K562 (cell line): Measurements from ENCODE around the gene KMT5B. TPM values are rescaled to one million over a fixed set of nuclear protein-coding genes. Genes with fewer than 3 reads are reported as not detected.

Experiments used
- BCOR ChIP-seq: fragments of 450-650 bp; IDR thresholded peaks from 2 replicates; pipeline ENCODE4 v1.6.1; 2016
- CBFA2T3 ChIP-seq: fragments of 450-650 bp; IDR thresholded peaks from 2 replicates; pipeline ENCODE4 v1.6.1; 2017
- CREB3 ChIP-seq: fragments of 450-650 bp; conservative IDR thresholded peaks from 2 replicates; pipeline ENCODE4 v1.6.1; 2016; ENCODE audit warnings: missing genetic modification characterization, low read depth, mild to moderate bottlenecking, missing compliant biosample characterization, moderate library complexity
- E2F6 ChIP-seq, 2 experiments: IDR thresholded peaks; 2 replicates each; pipeline ENCODE4 v1.6.1; 2011; ENCODE audit warnings: borderline replicate concordance in 1 of 2, control low read depth in 1 of 2, low read depth in 1 of 2, low read length in 1 of 2, mild to moderate bottlenecking in 1 of 2, mixed read lengths in 1 of 2, moderate library complexity in 1 of 2; ENCODE audit not compliant: insufficient read depth in 1 of 2, insufficient read length in 1 of 2, poor library complexity in 1 of 2, severe bottlenecking in 1 of 2; ENCODE audit errors: extremely low read depth in 1 of 2
- FOSL1 ChIP-seq: fragments of 200-800 bp; sonication (Bioruptor generic); conservative IDR thresholded peaks from 2 replicates; pipeline ENCODE4 v1.6.1; 2016; ENCODE audit warnings: missing genetic modification characterization, missing compliant biosample characterization
- FOXK1 ChIP-seq: sonication (generic); formaldehyde crosslinking; IDR thresholded peaks from 2 replicates; pipeline ENCODE4 v1.8.0; 2022; ENCODE audit warnings: missing genetic modification reagents, mild to moderate bottlenecking, borderline replicate concordance
- HDAC1 ChIP-seq, 2 experiments: fragments of 450-650 bp; IDR thresholded peaks; 2 replicates each; pipeline ENCODE4 v1.6.1; 2016 to 2017; ENCODE audit warnings: inconsistent platforms in 1 of 2, mild to moderate bottlenecking in 1 of 2, moderate library complexity in 1 of 2
- HMBOX1 ChIP-seq: sonication (generic); IDR thresholded peaks from 2 replicates; pipeline ENCODE4 v1.6.1; 2016
- JUN ChIP-seq, 2 experiments: sonication (generic) in 1 of 2; formaldehyde crosslinking in 1 of 2; IDR thresholded peaks; 2 replicates each; pipeline versions ENCODE4 v1.6.1 to v1.8.0; 2012 to 2022; ENCODE audit warnings: borderline replicate concordance in 2 of 2, mild to moderate bottlenecking in 2 of 2, improper control_type of control experiment in 1 of 2, low read depth in 1 of 2, low read length in 1 of 2, missing genetic modification reagents in 1 of 2
- JUND ChIP-seq, 2 experiments: IDR thresholded peaks; 2 replicates in 1 of 2; 3 replicates in 1 of 2; pipeline ENCODE4 v1.6.1; 2011; ENCODE audit warnings: borderline replicate concordance in 2 of 2, low read depth in 2 of 2, low read length in 2 of 2, improper control_type of control experiment in 1 of 2, missing biosample characterization in 1 of 2, missing genetic modification characterization in 1 of 2, missing genetic modification reagents in 1 of 2
- MYC ChIP-seq, 2 experiments: fragments of 250-450 bp in 1 of 2; sonication (Bioruptor Pico) in 1 of 2; IDR thresholded peaks; 2 replicates each; pipeline versions ENCODE4 v1.5.1 to v1.6.1; 2012 to 2021; ENCODE audit warnings: low read depth in 2 of 2, borderline replicate concordance in 1 of 2, improper control_type of control experiment in 1 of 2, low read length in 1 of 2, mild to moderate bottlenecking in 1 of 2, moderate library complexity in 1 of 2
- NBN ChIP-seq: fragments of 450-650 bp; IDR thresholded peaks from 2 replicates; pipeline ENCODE4 v1.6.1; 2016; ENCODE audit warnings: low read depth, mild to moderate bottlenecking
- RFX7 ChIP-seq: fragments of 250-450 bp; sonication (Bioruptor Pico); IDR thresholded peaks from 2 replicates; pipeline ENCODE4 v1.5.1; 2021; ENCODE audit warnings: mild to moderate bottlenecking
- SMAD4 ChIP-seq: fragments of 250-450 bp; sonication (Bioruptor Pico); conservative IDR thresholded peaks from 2 replicates; pipeline ENCODE4 v1.8.0; 2021; ENCODE audit warnings: inconsistent platforms, mild to moderate bottlenecking, moderate library complexity
- TRIM28 ChIP-seq: fragments of 450-650 bp; IDR thresholded peaks from 2 replicates; pipeline ENCODE4 v1.6.1; 2017
- ZBTB11 ChIP-seq, 3 experiments: fragments of 200-800 bp in 1 of 3; fragments of 250-450 bp in 1 of 3; fragments of 450-650 bp in 1 of 3; sonication (Bioruptor Pico) in 1 of 3; sonication (Bioruptor generic) in 1 of 3; formaldehyde crosslinking in 1 of 3; IDR thresholded peaks; 2 replicates each; pipeline versions ENCODE4 v1.6.1 to v1.8.0; 2016 to 2022; ENCODE audit warnings: mild to moderate bottlenecking in 2 of 3, missing genetic modification characterization in 2 of 3, missing compliant biosample characterization in 1 of 3, moderate library complexity in 1 of 3
- ZFP36 ChIP-seq: fragments of 150-350 bp; IDR thresholded peaks from 2 replicates; pipeline ENCODE4 v1.6.1; 2018; ENCODE audit warnings: low read length, low read depth; ENCODE audit not compliant: partially characterized antibody
- ZFX ChIP-seq: sonication (generic); formaldehyde crosslinking; IDR thresholded peaks from 2 replicates; pipeline ENCODE4 v1.8.0; 2022; ENCODE audit warnings: mild to moderate bottlenecking, missing genetic modification reagents, moderate library complexity
- ZNF384 ChIP-seq: IDR thresholded peaks from 2 replicates; pipeline ENCODE4 v1.6.1; 2012; ENCODE audit warnings: low read depth, low read length, improper control_type of control experiment
- polyA plus RNA-seq, 8 experiments: library from polyadenylated mRNA; depleted of rRNA in 4 of 8; stranded (reverse) in 5 of 8; unstranded in 3 of 8; fragments of >200 nt; fragmentation: Nextera tagmentation in 2 of 8; fragmentation: Illumina TruSeq in 1 of 8; extraction: Ambion mirVana in 2 of 8; extraction: Trizol in 1 of 8; gene quantifications; 2 replicates each; pipeline versions ENCODE4 v1.2.1 to v1.2.3, GENCODE V29; 2011 to 2014; ENCODE audit warnings: inconsistent platforms in 1 of 8, missing spikeins in 1 of 8
- total RNA-seq, 7 experiments: library from RNA; depleted of rRNA in 6 of 7; stranded (reverse); fragments of >200 nt in 6 of 7; fragmentation: Illumina TruSeq in 2 of 7; extraction: Trizol in 2 of 7; gene quantifications; 2 replicates each; pipeline versions ENCODE4 v1.2.1 to v1.2.3, GENCODE V29; 2011 to 2021; ENCODE audit warnings: low replicate concordance in 1 of 7

Gene KMT5B
- total and polyA plus RNA-seq, 9 of the 15 experiments (the other 6 are each of a cell fraction or from before 2014, with no cell fraction given): 7.3 to 27.3 (median 20.9) TPM

GRCh38 chr11:68150037-68150436 is 63.1 kb downstream of the KMT5B start (continued):
- 0 out of 2 replicates have a peak, but pooled peaks have one; percentile 20 for TF ChIP-seq HMBOX1
- TF ChIP-seq NBN: peak; percentile 48; the same call in 1 of the 2 replicates
- peak; percentile 43; the same call in 1 of the 2 replicates for TF ChIP-seq JUN (IDR thresholded peaks at IDR 0.05; ENCODE audit: borderline replicate concordance, low read depth, low read length)
- no peak for TF ChIP-seq JUN (CRISPR knock-in tag; IDR thresholded peaks at IDR 0.05; ENCODE audit: borderline replicate concordance)
- peak; percentile 45 for TF ChIP-seq ZFP36
- 0 out of 2 replicates have a peak, but pooled peaks have one; percentile 31 for TF ChIP-seq FOXK1
- 0 out of 2 replicates have a peak, but pooled peaks have one; percentile 14 for TF ChIP-seq ZFX
- no peak for TF ChIP-seq TRIM28
- TF ChIP-seq JUND (IDR thresholded peaks at IDR 0.05; ENCODE audit: borderline replicate concordance, low read depth, low read length): peak; percentile 77
- TF ChIP-seq JUND (tag; IDR thresholded peaks at IDR 0.05; ENCODE audit: borderline replicate concordance, low read depth, low read length): peak; percentile 53; the same call in 1 of the 3 replicates
- no peak for TF ChIP-seq ZBTB11 (CRISPR knock-in tag; IDR thresholded peaks at IDR 0.05)
- TF ChIP-seq SMAD4 (CRISPR knock-in tag): 0 out of 2 replicates have a peak, but pooled peaks have one; percentile 45
- TF ChIP-seq BCOR: 0 out of 2 replicates have a peak, but pooled peaks have one; percentile 20
- peak; percentile 53 for TF ChIP-seq CBFA2T3
- no peak for TF ChIP-seq CREB3 (tag)
- peak; percentile 76 for TF ChIP-seq FOSL1 (tag)
- peak; percentile 21; the same call in 1 of the 2 replicates for TF ChIP-seq MYC (IDR thresholded peaks at IDR 0.05; ENCODE audit: low read depth, low read length)
- TF ChIP-seq MYC (CRISPR knock-in tag; IDR thresholded peaks at IDR 0.05; ENCODE audit: borderline replicate concordance, low read depth): no peak
- TF ChIP-seq E2F6 (IDR thresholded peaks at IDR 0.05; ENCODE audit: borderline replicate concordance in 1 of 2, extremely low read depth in 1 of 2, insufficient read depth in 1 of 2, insufficient read length in 1 of 2, low read depth in 1 of 2, low read length in 1 of 2, poor library complexity in 1 of 2, severe bottlenecking in 1 of 2): peak in 1 of 2 experiments; percentile 49
- peak in 1 of 2 experiments; percentile 77; a peak in 3 of 4 replicates for TF ChIP-seq HDAC1 (IDR thresholded peaks at IDR 0.05)
- no peak for TF ChIP-seq RFX7 (CRISPR knock-in tag)
- TF ChIP-seq ZNF384: peak; percentile 93
